ENCODE results near the gene GAL3ST2.
"Not testable (repeated sequence)": the region's sequence is repeated elsewhere in the genome, so short reads cannot be mapped to it uniquely, and the experiment has no call there.

Gene GAL3ST2

DNA sequence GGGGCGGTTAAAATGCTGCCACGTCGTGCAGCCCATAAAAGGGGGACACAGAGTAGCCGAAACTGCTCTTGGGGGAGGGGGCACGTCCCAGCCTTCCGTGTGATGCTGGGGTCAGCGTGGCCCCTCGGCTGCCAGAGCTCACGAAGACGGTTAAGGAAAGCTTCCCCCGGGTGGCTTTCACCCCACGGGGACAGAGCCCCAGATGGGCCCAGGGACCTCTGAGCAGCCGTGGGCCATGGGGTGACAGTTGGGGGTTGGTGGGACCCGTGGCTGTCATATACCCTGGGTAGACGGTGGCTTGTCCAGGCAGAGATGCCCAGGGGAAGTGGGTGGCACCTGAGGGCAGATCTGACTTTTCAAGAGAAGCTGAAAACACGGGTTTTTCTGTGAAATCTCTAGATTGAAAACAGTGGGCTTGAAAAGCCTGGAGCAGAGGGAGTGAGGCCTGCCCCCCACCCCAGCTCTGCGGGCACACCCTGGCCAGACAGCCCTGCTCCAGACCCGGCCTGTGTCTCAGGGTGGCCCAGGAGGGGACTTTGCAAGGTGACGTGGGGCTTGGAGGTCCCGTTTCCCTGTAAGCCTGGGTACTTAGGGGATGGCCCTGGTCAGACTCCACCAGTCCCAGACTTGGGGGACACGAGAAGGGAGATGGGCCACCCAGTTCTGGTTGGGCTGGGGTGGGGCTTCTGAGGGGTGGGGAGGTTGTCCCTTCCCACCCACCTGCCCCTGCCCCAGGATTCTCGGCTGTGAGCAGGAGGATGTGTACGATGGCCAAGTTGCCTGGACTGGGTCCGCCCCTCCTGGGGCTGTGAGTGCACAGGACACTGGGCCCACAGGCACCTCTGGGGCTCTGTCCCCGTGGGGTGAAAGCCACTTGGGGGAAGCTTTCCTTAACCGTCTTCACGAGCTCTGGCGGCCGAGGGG, 33.0 kb downstream of the GAL3ST2 start:
- no peak for DNase-seq

DNA sequence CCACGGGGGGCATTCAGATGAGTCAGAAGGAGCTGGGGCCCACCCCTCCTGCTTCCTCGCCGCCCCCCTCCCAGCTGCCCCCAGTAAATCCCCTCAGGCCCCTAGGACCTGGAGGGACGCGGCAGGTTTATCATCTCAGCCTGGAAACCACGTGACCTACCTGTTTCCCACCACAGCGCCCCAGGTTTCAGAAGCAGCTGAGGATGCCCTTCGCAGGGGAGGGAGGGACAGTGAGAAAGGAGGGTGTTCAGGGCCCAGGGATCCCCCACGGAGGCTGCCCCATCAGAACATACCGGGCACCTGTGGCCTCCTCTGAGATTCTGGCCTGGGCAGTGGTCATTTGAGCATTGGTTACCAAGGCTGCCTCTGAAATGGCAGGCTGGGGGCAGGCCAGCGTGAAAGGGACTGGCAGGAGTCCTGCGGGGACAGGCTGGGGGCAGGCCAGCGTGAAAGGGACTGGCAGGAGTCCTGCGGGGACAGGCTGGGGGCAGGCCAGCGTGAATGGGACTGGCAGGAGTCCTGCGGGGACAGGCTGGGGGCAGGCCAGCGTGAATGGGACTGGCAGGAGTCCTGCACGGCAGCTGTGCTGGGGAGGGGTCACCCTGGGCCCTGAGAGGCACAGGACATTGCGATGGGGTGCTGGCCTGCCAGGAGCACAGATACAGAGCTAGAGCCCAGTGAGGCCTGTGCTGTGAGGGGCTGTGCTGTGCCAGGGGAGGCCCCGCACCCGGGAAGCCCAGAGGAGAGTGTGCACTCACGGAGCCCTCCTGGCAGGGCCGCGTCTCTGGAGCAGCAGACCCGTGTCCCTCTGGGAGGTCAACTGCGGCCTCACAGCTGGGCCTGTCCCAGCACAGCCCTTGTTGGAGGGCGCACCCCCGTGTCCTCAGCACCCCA, 33.9 kb downstream of the GAL3ST2 start:
- DNase-seq: no peak

DNA sequence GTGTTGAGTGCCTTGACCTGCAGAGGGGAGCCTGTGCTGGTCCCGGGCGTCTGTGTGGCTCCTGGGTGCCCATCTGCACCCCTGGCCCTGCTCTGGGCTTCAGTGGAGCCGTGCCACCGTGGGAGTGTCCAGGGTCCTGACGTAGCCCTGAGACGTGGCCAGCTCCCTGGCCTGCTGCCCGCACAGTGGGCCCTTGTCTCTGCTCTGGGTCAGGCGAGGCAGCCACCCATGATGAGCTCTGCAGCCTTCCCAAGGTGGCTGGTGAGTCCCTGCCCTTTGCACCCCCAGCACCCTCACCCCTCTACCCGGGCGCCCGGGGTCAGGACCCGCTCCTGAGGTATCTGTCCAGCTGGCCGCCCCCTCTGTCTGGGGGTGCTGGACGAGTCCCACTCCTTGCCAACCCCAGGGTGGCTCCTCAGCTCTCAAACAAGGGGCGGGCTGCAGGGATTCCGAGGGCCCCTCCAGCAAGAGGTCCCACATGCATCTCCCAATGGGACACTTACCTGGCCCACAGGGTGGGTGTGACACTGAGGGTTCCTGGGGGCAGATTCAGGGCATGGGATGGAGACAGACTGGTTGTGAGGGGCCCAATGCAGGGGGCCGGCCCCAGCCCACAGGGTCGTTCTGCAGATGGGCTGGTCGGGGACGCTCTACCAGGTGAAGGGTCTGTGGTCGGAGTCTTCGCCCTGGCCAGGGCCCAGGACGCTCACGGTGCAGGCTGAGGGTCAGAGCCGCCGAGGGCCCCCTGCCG, 34.8 kb downstream of the GAL3ST2 start:
- no peak for DNase-seq

DNA sequence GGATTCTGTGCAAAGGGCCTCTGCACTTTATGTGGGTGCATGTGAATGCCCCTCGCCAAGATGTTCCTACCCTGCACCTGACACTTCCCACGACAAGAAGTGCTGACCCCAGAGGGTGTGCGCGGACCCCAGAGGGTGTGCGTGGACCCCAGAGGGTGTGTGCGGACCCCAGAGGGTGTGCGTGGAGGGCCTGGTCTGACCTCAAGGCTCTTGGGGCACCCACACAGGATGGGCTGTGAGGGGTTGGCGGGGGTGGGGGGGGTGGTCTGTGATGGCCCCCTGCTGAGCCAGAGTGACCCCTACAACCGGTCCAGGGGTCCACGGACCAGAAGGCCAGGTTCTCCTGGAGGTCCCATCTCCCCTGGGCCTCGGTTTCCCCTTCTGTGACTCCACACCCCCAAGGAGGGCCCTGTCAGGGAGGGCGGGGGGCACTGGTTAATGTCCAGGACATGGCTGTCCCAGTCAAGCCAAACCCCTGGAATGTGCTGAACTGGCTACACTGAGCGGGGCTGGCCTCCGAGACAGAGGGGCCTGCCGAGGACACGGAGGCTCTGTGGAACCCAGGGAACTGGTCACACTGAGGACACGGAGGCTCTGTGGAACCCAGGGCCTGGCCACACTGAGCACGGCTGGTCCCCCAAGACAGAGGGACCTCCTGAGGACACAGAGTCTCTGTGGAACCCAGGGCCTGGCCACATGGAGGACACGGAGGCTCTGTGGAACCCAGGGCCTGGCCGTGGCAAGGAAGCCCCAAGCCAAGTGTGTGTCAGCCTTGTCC, 35.5 kb downstream of the GAL3ST2 start:
- no peak for DNase-seq

DNA sequence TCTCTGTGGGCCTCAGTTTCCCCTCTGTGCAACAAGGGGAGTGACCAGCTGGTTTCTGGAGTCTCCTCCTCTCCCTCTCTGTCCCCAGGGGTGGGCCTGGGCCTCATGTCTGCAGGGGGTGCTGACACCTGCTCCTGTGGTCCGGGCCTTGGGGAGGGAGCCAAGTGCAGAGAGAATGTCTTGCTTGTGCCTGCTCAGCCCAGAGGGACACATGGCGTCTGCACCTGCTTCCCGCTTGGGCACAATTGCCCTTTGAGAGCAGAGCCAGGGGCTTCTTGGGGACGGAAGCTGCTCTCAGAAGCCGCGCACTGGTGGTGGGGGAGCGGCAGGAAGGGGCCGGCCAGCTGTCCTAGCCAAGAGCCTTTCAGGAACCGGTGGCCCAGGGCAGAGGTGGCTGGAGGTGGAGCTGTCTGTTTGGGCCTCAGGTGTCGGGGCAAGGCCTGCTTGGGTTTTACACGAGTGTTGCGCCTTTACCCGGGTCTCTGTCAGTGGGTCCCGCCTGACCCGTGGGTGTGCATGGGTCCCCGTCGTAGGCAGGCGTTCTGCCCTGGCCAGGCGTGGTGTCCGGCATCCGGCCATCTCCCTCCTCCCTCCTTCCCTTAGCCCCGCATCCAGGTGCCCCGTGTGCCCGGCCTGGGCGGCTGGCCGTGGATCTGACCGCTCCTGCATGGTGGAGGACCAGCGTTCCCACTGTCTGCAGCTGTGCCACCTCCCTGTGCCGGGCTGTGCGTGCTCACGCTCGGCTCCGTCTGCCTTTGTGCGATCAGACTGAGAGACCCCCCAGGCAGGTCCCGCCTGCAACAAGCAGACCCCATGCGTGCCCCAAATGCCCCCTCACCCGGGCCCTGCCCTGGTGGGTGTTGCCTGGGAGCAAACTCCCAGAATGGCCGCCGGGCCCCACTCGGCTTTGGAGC, 36.4 kb downstream of the GAL3ST2 start:
- DNase-seq: no peak

DNA sequence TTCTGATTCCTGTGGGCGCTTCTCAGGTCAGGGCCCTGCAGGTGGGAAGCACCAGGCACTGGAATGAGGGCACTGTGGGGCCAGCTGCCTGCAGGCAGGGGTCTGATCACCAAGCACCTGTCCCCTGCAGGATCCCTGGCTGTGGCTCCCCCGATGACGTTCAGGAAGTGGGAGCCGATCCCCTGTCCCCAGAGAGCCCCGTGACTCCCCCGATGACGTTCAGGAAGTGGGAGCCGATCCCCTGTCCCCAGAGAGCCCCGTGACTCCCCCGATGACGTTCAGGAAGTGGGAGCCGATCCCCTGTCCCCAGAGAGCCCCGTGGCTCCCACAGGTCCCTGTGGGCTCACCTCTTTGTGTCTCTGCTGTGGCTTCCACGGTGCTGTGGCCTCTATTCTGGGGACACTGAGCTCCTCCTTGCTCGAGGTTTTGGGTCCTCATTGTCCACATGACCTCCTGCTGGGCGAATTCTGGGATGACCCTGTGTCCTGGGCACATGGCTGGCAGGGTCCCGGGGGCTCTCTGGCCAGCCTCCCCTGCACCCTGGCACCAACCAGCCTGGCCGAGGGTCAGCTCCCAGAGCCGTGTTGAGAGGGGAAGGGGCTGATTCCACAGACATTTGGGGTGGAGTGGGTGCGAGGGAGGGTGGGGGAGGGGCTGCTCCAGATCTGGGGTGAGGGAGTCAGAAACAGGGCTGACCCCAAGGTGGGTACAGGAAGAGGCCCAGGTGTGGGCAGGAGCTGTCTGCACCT, 37.2 kb downstream of the GAL3ST2 start:
- no peak for DNase-seq

DNA sequence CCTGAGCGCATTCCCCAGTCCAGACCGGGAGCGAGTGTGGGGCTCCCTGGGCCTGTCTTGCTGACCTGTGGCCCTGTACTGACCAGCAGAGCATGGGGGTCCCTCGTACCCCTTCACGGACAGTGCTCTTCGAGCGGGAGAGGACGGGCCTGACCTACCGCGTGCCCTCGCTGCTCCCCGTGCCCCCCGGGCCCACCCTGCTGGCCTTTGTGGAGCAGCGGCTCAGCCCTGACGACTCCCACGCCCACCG, 37.7 kb downstream of the GAL3ST2 start:
- no peak for DNase-seq

DNA sequence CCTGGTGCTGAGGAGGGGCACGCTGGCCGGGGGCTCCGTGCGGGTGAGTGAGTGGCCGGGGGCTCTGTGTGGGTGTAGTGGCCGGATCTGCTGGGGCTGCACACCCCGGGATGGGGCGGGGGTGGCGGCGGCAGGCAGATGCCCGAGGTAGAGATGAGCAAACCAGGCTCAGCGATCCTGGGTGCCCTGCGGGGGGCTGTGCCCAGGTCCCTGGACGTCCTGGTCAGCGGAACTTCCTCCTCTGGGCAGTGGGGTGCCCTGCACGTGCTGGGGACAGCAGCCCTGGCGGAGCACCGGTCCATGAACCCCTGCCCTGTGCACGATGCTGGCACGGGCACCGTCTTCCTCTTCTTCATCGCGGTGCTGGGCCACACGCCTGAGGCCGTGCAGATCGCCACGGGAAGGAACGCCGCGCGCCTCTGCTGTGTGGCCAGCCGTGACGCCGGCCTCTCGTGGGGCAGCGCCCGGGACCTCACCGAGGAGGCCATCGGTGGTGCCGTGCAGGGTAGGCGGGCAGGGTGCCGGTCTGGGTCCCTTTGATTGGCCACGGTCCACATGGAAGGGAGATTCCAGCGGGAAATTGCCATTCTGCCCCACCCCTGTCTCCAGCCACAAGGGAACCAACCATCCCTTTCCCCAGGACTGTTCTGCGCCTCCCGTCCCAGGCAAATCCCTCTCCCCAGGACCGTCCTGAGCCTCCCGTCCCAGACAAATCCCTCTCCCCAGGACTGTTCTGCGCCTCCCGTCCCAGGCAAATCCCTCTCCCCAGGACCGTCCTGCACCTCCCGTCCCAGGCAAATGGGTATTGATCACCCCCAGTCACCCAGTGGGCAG, 38.2 kb downstream of the GAL3ST2 start:
- DNase-seq: no peak

DNA sequence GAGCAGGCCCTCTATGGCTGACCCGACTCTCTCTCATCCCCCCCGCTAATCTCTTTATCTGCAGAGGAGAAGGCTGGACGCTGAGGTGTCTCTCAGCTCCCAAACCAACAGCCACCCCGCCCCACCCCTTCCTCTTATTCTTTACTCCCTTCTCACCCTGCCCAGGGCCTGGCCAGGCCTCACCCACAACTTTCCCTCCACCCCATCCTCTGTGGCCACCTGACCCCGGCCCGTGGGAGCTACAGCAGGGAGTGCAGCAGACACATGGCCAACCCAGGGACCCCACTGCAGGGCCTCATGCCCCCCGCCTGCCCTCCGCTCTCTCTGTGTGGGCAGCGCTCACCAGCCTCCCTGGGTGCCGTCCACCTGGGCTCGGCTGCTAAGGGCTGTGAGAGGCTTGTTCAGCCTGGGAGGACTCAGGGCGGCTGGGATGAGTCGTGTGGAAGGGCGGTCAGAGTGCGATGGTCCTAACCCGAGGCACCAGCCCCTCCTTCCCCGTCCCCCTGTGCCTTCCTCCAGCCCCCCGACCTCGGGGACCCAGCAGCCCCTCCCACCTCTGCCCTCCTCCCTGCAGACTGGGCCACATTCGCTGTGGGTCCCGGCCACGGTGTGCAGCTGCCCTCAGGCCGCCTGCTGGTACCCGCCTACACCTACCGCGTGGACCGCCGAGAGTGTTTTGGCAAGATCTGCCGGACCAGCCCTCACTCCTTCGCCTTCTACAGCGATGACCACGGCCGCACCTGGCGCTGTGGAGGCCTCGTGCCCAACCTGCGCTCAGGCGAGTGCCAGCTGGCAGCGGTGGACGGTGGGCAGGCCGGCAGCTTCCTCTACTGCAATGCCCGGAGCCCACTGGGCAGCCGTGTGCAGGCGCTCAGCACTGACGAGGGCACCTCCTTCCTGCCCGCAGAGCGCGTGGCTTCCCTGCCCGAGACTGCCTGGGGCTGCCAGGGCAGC, 39.1 kb downstream of the GAL3ST2 start:
- DNase-seq: no peak

DNA sequence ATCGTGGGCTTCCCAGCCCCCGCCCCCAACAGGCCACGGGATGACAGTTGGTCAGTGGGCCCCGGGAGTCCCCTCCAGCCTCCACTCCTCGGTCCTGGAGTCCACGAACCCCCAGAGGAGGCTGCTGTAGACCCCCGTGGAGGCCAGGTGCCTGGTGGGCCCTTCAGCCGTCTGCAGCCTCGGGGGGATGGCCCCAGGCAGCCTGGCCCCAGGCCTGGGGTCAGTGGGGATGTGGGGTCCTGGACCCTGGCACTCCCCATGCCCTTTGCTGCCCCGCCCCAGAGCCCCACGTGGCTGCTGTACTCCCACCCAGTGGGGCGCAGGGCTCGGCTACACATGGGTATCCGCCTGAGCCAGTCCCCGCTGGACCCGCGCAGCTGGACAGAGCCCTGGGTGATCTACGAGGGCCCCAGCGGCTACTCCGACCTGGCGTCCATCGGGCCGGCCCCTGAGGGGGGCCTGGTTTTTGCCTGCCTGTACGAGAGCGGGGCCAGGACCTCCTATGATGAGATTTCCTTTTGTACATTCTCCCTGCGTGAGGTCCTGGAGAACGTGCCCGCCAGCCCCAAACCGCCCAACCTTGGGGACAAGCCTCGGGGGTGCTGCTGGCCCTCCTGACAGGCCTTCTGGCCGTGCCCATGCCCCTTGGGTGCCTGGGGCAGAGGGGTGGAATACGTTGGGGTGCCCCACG, 40.0 kb downstream of the GAL3ST2 start:
- DNase-seq: no peak

DNA sequence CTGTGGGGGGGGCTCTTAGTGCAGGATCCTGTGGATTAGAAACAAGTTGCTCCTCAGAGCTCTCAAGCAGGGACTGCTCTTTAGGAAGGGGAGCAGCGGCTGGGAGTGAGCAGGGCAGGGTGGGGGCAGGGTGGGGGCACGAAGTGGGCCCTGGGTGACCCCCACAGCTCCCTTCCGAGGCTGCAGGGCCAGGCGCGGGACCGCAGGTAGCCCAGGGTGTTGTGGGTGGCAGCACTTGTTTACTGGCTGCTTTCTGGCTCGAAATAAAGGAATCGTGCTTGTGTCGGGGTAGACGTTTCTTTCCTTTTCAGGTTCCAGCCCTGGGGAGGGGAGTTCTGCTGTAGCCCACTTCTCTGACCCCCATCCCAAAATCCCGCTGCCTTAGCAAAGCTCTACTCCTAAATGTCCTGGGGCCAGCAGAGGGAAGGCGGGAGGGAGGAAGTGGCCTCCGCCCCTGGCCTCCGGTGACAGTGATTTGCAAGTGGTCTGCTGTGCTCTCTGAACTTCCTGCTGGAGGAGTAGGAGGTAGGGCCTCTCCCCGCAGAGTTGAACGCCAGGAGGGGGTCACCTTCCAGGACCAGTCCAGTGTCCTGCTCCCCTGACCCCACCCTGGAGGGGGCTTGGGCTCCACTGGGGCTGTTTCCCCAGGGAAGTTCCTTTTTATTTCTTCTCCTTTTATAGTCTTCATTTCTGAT, 40.7 kb downstream of the GAL3ST2 start:
- DNase-seq: no peak

DNA sequence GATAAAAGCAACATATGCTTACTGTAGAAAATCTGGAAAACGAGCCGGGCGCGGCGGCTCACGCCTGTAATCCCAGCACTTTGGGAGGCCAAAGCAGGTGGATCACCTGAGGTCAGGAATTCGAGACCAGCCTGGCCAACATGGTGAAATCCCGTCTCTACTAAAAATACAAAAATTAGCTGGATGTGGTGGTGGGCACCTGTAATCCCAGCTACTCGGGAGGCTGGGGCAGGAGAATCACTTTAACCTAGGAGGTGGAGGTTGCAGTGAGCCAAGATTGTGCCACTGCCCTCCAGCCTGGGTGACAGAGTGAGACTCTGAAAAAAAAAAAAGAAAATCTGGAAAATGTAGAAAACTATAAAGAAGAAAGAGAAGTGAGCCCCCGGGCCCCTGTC, 41.2 kb downstream of the GAL3ST2 start:
- DNase-seq: not testable (repeated sequence)

DNA sequence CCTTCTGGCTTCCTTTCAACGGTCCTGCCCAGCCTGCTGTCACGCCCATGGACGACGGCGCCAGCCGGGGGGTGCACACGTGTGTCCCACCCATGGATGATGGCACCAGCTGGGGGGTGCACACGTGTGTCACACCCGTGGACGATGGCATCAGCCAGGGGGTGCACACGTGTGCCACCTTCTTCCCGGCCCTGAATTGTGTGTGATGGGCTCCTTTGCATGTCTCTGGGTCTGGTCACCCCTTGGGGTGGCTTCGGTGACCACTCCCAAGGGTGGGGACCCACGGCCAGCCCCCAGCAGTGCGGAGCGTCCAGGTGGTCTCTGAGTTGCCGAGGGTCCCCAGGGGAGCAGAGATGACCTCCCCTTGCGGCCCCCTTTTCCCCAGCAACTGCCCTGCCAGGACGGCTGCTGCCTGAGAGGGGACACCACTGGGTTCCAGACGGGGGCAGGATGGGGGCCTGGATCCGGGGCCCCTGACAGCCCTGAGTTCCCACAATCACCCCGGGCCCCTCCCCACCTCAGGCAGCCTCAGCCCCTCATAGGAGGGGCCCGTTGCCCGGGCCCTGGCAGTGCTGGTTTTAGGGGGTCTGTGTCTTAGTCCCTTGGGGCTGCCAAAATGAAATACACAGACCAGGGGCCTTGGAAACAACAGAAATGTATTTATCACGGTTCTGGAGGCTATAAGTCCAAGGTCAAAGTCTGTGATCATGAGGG, 41.8 kb downstream of the GAL3ST2 start:
- no peak for DNase-seq

DNA sequence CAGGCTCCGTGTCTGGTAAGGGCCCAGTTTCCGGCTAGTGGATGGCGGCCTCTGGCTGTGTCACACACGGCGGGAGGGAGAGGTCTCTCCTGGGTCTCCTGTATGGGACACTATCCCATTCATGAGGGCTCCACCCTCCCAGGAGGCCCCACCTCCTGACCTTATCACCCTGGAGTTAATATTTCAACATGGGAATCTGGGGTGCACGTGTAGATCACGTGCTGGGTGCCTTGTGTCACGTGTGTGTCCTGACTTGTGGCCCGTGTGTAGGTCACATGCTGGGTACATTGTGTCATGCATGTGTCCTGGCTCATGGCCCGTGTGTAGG, 42.3 kb downstream of the GAL3ST2 start:
- no peak for DNase-seq

DNA sequence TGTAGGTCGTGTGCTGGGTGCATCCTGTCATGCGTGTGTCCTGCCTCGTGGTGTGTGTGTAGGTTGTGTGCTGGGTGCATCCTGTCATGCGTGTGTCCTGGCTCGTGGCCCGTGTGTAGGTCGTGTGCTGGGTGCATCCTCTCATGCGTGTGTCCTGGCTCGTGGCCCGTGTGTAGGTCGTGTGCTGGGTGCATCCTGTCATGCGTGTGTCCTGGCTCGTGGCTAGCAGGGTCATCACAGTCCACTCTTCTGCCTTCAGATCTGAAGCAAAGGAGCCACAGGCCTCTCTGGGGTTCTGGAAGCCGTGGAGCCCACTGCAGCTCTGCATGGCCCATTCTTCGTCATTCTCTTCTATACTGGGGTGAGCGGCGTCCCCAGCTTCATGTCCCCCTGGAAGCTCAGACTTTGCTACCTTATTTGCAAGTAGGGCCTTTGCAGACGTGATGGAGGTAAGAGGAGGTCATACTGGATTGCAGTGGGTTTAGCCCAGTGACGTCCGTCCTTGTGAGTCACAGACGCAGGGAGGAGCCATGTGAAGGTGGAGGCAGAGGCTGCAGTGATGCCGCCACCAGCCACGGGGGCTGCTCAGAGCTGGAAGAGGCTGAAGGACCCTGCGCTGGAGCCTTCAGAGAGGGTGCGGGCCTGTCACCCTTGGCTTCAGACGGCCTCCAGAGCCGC, 43.5 kb downstream of the GAL3ST2 start:
- DNase-seq: not testable (repeated sequence)
